Calu3 (cell line): ENCODE measurements around the gene FNDC3B. TPM values are rescaled to one million over a fixed set of nuclear protein-coding genes. Genes with fewer than 3 reads are reported as not detected.

ENCODE experiments used
- BruUV-seq: library from RNA; stranded (reverse); fragments of 400-500 nt; replicated peaks from 2 replicates; lab custom pipeline; 2021; lab: Mats Ljungman, UMichigan
- CTCF ChIA-PET: fragments of 300-600 bp; sonication (Branson Sonifier 250); formaldehyde crosslinking; loops from one replicate; lab custom pipeline; 2022; ENCODE audit warnings: antibody characterized with exemption; lab: Charles Lee
- DNase-seq: peaks from one replicate; pipeline ENCODE4 v3.0.0; 2022
- H3K27ac Mint-ChIP-seq: one replicate; pipeline ENCODE4 v1.8.0; 2022; ENCODE audit warnings: mixed read lengths; ENCODE audit not compliant: unreplicated experiment
- H3K27me3 Mint-ChIP-seq: one replicate; pipeline ENCODE4 v1.8.0; 2022; ENCODE audit warnings: mixed read lengths; ENCODE audit not compliant: unreplicated experiment
- H3K36me3 Mint-ChIP-seq: one replicate; pipeline ENCODE4 v1.8.0; 2022; ENCODE audit warnings: mild to moderate bottlenecking, moderate library complexity, mixed read lengths; ENCODE audit not compliant: insufficient read depth, unreplicated experiment
- H3K4me1 Mint-ChIP-seq: one replicate; pipeline ENCODE4 v1.8.0; 2022; ENCODE audit warnings: mild to moderate bottlenecking, low read depth, mixed read lengths; ENCODE audit not compliant: unreplicated experiment
- H3K4me3 Mint-ChIP-seq: one replicate; pipeline ENCODE4 v1.8.0; 2022; ENCODE audit warnings: mild to moderate bottlenecking, low read depth, moderate library complexity, mixed read lengths; ENCODE audit not compliant: unreplicated experiment
- H3K9me3 Mint-ChIP-seq: one replicate; pipeline ENCODE4 v1.8.0; 2022; ENCODE audit warnings: low read depth, mixed read lengths; ENCODE audit not compliant: unreplicated experiment
- intact Hi-C: fragments of 100-400 bp; cut with micrococcal nuclease; formaldehyde crosslinking; loops from one replicate; pipeline ENCODE4 v1.10.0; 2022; ENCODE audit not compliant: unreplicated experiment
- total RNA-seq: library from RNA; stranded (reverse); gene quantifications from 2 replicates; pipeline ENCODE4 v1.2.3, GENCODE V29; 2022
- TF ChIP-seq, protein P1 (sequence below): fragments of 200-600 bp; IDR thresholded peaks from one replicate; pipeline ENCODE4 v1.8.0; 2022; ENCODE audit warnings: antibody characterized with exemption; ENCODE audit not compliant: unreplicated experiment

The FNDC3B gene
- total RNA-seq, 1 experiment from 2014 or later, result 453 TPM

- Mint-ChIP-seq H3K36me3 (peaks cover 82% of the 10 kb centered on the region), H3K27me3 (no peaks in the 10 kb centered on the region), H3K4me1 (peaks cover 55% of the 10 kb centered on the region), H3K4me3 (no peak overlapping the region), H3K9me3 (no peaks in the 10 kb centered on the region), H3K27ac (peak overlapping the region; percentile 50)
- CTCF ChIA-PET, result interaction anchor here (0.6 kb wide), 1 partner anchor 21 kb away, joined by 4 read pairs; no protein-coding TSS in a partner anchor
- BruUV-seq, result no TSS peak
- DNase-seq, result no peak
- TF ChIP-seq, protein P1, sequence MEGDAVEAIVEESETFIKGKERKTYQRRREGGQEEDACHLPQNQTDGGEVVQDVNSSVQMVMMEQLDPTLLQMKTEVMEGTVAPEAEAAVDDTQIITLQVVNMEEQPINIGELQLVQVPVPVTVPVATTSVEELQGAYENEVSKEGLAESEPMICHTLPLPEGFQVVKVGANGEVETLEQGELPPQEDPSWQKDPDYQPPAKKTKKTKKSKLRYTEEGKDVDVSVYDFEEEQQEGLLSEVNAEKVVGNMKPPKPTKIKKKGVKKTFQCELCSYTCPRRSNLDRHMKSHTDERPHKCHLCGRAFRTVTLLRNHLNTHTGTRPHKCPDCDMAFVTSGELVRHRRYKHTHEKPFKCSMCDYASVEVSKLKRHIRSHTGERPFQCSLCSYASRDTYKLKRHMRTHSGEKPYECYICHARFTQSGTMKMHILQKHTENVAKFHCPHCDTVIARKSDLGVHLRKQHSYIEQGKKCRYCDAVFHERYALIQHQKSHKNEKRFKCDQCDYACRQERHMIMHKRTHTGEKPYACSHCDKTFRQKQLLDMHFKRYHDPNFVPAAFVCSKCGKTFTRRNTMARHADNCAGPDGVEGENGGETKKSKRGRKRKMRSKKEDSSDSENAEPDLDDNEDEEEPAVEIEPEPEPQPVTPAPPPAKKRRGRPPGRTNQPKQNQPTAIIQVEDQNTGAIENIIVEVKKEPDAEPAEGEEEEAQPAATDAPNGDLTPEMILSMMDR, result no peak
- intact Hi-C loops, result no loop called here
Measured at GRCh38 chr3:172208586-172209332, 169.4 kb downstream of the FNDC3B start.

GRCh38 chr3:172209333-172210321, 170.2 kb downstream of the FNDC3B start:
- Mint-ChIP-seq H3K36me3 (peaks cover 83% of the 10 kb centered on the region), H3K27ac (peak overlapping the region; percentile 50), H3K9me3 (no peaks in the 10 kb centered on the region), H3K27me3 (no peaks in the 10 kb centered on the region), H3K4me1 (peaks cover 55% of the 10 kb centered on the region), H3K4me3 (no peak overlapping the region)
- CTCF ChIA-PET, result interaction anchor here (0.6 kb wide), 1 partner anchor 22 kb away, joined by 4 read pairs; no protein-coding TSS in a partner anchor
- DNase-seq, result no peak
- no TSS peak for BruUV-seq
- intact Hi-C loops, result no loop called here
- TF ChIP-seq, protein P1, result no peak

DNA sequence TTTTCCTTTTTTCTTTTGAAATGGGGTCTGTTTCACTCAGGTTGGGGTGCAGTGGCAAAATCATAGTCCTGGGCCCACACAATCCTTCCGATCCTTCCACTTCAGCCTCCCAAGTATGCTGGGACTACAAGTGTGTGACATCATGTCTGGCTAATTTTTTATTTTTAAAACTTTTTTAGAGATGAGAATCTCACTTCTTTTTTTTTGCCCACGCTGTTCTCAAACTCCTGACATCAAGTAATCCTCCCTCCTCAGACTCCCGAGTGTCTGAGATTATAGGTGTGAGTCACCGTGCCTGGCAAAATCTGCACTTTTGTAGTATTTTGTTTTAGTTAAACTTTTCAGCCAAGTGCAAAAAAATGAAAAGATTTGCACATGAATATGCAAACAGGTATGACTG, 171.0 kb downstream of the FNDC3B start:
- peaks cover 55% of the 10 kb centered on the region for H3K4me1 Mint-ChIP-seq
- intact Hi-C loops, result no loop called here
- no peaks in the 10 kb centered on the region for H3K27me3 Mint-ChIP-seq
- no peak overlapping the region for H3K4me3 Mint-ChIP-seq
- CTCF ChIA-PET, result interaction anchor here (0.7 kb wide), 2 partner anchors 75 to 153 kb away, joined by 4 read pairs; no protein-coding TSS in a partner anchor
- peaks cover 81% of the 10 kb centered on the region for H3K36me3 Mint-ChIP-seq
- H3K9me3 Mint-ChIP-seq, result no peaks in the 10 kb centered on the region
- DNase-seq, result no peak
- no peak overlapping the region for H3K27ac Mint-ChIP-seq
- TF ChIP-seq, protein P1, result no peak
- no TSS peak for BruUV-seq

- BruUV-seq, result no TSS peak
- intact Hi-C loops, result no loop called here
- Mint-ChIP-seq H3K4me3 (no peak overlapping the region), H3K4me1 (peaks cover 61% of the 10 kb centered on the region), H3K27me3 (no peaks in the 10 kb centered on the region), H3K36me3 (peaks cover 80% of the 10 kb centered on the region), H3K27ac (peak overlapping the region; percentile 15), H3K9me3 (no peaks in the 10 kb centered on the region)
- CTCF ChIA-PET, result interaction anchor here (1.0 kb wide), 1 partner anchor 11 kb away, joined by 4 read pairs; no protein-coding TSS in a partner anchor
- DNase-seq, result no peak
- TF ChIP-seq, protein P1, result no peak
Measured at GRCh38 chr3:172211123-172211522, 171.7 kb downstream of the FNDC3B start.
